Measurements from ENCODE around the gene SLCO6A1.
"Not testable (repeated sequence)": the region's sequence is repeated elsewhere in the genome, so short reads cannot be mapped to it uniquely, and the experiment has no call there.

Gene SLCO6A1

GRCh38 chr5:102498271-102499034, at the start of gene SLCO6A1:
SLCO6A1 (minus strand) TSS chr5:102499001; CDS start chr5:102498844, 157 bp downstream.
- no peak for DNase-seq

- no peak for DNase-seq
These were observed 48.6 kb upstream of the SLCO6A1 start for GRCh38 chr5:102547141-102548035.

- DNase-seq, result no peak
These were observed 46.4 kb upstream of the SLCO6A1 start for GRCh38 chr5:102545175-102545574.

- DNase-seq, result no peak
These were observed 43.3 kb upstream of the SLCO6A1 start for GRCh38 chr5:102542057-102542456.

- no peak for DNase-seq
These were observed 41.4 kb upstream of the SLCO6A1 start for GRCh38 chr5:102539996-102540728.

- DNase-seq, result no peak
These were observed 40.8 kb upstream of the SLCO6A1 start for GRCh38 chr5:102539562-102539961.

GRCh38 chr5:102537011-102537410, 38.2 kb upstream of the SLCO6A1 start:
- DNase-seq, result no peak

- DNase-seq, result no peak
These were observed 37.6 kb upstream of the SLCO6A1 start for GRCh38 chr5:102536323-102536928.

- DNase-seq, result no peak
These were observed 33.3 kb upstream of the SLCO6A1 start for GRCh38 chr5:102532123-102532522.

GRCh38 chr5:102531506-102531905, 32.7 kb upstream of the SLCO6A1 start:
- no peak for DNase-seq

- DNase-seq, result no peak
These were observed 30.6 kb upstream of the SLCO6A1 start for GRCh38 chr5:102529447-102529846.

GRCh38 chr5:102529031-102529430, 30.2 kb upstream of the SLCO6A1 start:
- no peak for DNase-seq

- DNase-seq, result no peak
These were observed 29.8 kb upstream of the SLCO6A1 start for GRCh38 chr5:102528600-102528999.

GRCh38 chr5:102527547-102527946, 28.7 kb upstream of the SLCO6A1 start:
- no peak for DNase-seq

- no peak for DNase-seq
These were observed 24.9 kb upstream of the SLCO6A1 start for GRCh38 chr5:102523541-102524175.

- DNase-seq, result no peak
These were observed 12.9 kb upstream of the SLCO6A1 start for GRCh38 chr5:102511666-102512065.

GRCh38 chr5:102491261-102491914, 7.4 kb downstream of the SLCO6A1 start:
- not testable (repeated sequence) for DNase-seq

GRCh38 chr5:102483736-102484135, 15.1 kb downstream of the SLCO6A1 start:
- no peak for DNase-seq

GRCh38 chr5:102481054-102481715, 17.6 kb downstream of the SLCO6A1 start:
- no peak for DNase-seq

GRCh38 chr5:102453716-102454115, 45.1 kb downstream of the SLCO6A1 start:
- DNase-seq, result no peak

GRCh38 chr5:102451082-102451481, 47.7 kb downstream of the SLCO6A1 start:
- DNase-seq, result no peak
